Measurements from ENCODE around the gene TEX12.

The TEX12 gene

DNA sequence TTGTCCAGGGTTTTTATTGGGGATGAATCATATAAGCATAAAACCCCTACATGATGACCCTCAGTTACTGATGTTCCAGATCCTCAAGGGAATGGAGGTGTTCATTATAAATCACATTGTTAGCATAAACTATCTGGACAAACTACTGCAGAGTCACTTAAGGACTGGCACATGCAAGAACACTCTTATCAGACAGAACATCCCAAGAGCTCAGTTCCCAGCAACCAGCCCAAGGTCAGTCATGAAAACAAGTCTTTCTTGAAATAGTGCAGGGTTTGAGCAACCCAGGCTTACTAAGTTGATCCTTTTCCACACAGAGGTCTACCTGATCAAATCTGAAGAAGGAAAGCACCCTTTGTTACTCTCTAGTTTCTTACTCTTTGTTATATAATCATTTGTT lies 45.5 kb downstream of the TEX12 start:
- Histone ChIP-seq H3K9me3 (ENCODE audit: control insufficient read depth, low read length) (no peaks in the 10 kb centered on the region), H3K36me3 (ENCODE audit: control insufficient read depth, insufficient read depth, low read length) (no peaks in the 10 kb centered on the region), H3K27ac (ENCODE audit: low read depth, low read length, severe bottlenecking) (no peak overlapping the region), H3K4me3 (ENCODE audit: extremely low read depth, insufficient read depth, low read length, poor library complexity, severe bottlenecking) (no peak overlapping the region), H3K4me1 (ENCODE audit: control insufficient read depth, insufficient read depth, low read length, poor library complexity, severe bottlenecking) (no peaks in the 10 kb centered on the region)

- Histone ChIP-seq H3K36me3 (ENCODE audit: control insufficient read depth, insufficient read depth, low read length) (no peaks in the 10 kb centered on the region), H3K27ac (ENCODE audit: low read depth, low read length, severe bottlenecking) (no peak overlapping the region), H3K4me3 (ENCODE audit: extremely low read depth, insufficient read depth, low read length, poor library complexity, severe bottlenecking) (no peak overlapping the region), H3K4me1 (ENCODE audit: control insufficient read depth, insufficient read depth, low read length, poor library complexity, severe bottlenecking) (no peaks in the 10 kb centered on the region), H3K9me3 (ENCODE audit: control insufficient read depth, low read length) (no peaks in the 10 kb centered on the region)
- WGBS, 2 experiments (ENCODE audit: insufficient coverage in 2 of 2), result 95 to 100% methylated on average over 2 to 4 of the region's 4 CpGs
Measured at GRCh38 chr11:112213753-112214152, 46.6 kb downstream of the TEX12 start.

GRCh38 chr11:112215621-112216020 lies 48.4 kb downstream of the TEX12 start:
- H3K36me3 ChIP-seq (ENCODE audit: control insufficient read depth, insufficient read depth, low read length), result no peaks in the 10 kb centered on the region
- WGBS, 2 experiments (ENCODE audit: insufficient coverage in 2 of 2), result no CpG with 5 or more reads among the region's 6 CpGs

DNA sequence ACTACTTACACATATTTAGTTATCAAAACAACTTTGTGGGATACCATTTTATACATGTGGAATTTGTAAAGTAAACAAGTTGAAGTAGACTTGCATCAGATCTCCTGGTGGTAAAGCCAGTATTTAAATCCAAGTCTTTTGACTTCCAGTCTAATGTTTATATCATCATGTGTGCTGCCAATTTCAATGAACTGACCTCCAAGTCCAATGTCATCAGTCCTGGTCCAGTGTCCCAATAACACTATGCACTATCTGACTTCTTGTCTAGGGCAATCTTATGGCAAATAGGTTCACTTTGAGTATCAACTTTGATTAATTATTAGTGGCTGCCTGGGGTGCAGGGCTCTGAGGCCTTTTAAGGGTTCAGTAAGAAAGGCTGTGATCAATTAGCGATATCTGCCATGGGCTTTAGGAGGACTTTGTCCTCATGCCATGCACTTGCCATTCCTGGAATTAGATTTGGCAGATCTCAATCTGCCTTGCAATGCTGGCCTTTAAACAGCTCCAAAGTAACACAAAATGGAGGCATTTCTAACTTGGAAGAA lies 49.5 kb downstream of the TEX12 start:
- 93 to 100% methylated on average over 1 of the region's 1 CpG for WGBS, 2 experiments (ENCODE audit: insufficient coverage in 2 of 2)
- no peak overlapping the region for H3K4me3 ChIP-seq (ENCODE audit: extremely low read depth, insufficient read depth, low read length, poor library complexity, severe bottlenecking)
- H3K36me3 ChIP-seq (ENCODE audit: control insufficient read depth, insufficient read depth, low read length), result no peaks in the 10 kb centered on the region
- no peak overlapping the region for H3K27ac ChIP-seq (ENCODE audit: low read depth, low read length, severe bottlenecking)
- H3K4me1 ChIP-seq (ENCODE audit: control insufficient read depth, insufficient read depth, low read length, poor library complexity, severe bottlenecking), result peaks cover 5% of the 10 kb centered on the region
- H3K9me3 ChIP-seq (ENCODE audit: control insufficient read depth, low read length), result no peaks in the 10 kb centered on the region

More at GRCh38 chr11:112215621-112216020, 48.4 kb downstream of the TEX12 start:
- no peak overlapping the region for H3K27ac ChIP-seq (ENCODE audit: low read depth, low read length, severe bottlenecking)
- no peaks in the 10 kb centered on the region for H3K9me3 ChIP-seq (ENCODE audit: control insufficient read depth, low read length)
- H3K4me3 ChIP-seq (ENCODE audit: extremely low read depth, insufficient read depth, low read length, poor library complexity, severe bottlenecking), result no peak overlapping the region
- H3K4me1 ChIP-seq (ENCODE audit: control insufficient read depth, insufficient read depth, low read length, poor library complexity, severe bottlenecking), result peaks cover under 1% of the 10 kb centered on the region

DNA sequence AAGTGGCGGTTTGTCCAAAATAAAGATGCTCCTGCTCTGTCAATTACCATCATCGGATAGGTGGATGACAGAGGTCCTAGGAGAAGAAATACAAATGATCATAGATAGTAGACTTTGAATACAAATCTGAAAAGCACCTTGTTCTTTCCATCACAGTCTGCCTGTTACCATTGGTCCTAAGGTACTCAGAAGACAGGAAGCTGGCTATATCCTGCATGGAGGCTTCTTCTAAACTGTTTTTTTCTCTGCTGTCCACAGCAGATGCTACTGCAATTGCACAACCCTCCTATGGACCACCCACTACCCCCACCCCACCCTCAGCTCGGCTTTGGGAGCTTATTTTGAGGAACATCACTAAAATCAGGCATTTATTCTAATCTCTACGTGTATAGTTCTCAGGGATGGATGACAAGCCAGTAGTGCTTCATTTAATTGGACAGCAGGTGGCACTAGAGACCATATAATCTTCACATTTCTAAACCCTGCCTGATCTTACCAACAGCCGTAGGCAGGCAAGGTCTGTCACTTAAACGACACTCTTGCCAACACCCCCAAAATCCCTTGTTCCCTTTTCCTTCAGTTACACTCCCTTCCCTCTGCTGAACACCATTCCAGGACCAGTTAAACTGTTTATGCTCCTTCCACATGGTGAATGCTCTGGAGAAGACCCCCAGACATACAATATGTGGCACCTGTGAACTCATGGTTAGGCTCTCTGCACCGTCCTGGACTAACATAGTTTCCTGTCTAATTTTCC lies 52.5 kb downstream of the TEX12 start:
- no peaks in the 10 kb centered on the region for H3K36me3 ChIP-seq (ENCODE audit: control insufficient read depth, insufficient read depth, low read length)
- no peaks in the 10 kb centered on the region for H3K9me3 ChIP-seq (ENCODE audit: control insufficient read depth, low read length)
- WGBS, 2 experiments (ENCODE audit: insufficient coverage in 2 of 2), result 24 to 40% methylated on average over 4 to 5 of the region's 7 CpGs
- no peak overlapping the region for H3K27ac ChIP-seq (ENCODE audit: low read depth, low read length, severe bottlenecking)
- H3K4me3 ChIP-seq (ENCODE audit: extremely low read depth, insufficient read depth, low read length, poor library complexity, severe bottlenecking), result no peak overlapping the region
- H3K4me1 ChIP-seq (ENCODE audit: control insufficient read depth, insufficient read depth, low read length, poor library complexity, severe bottlenecking), result peaks cover 5% of the 10 kb centered on the region

GRCh38 chr11:112221274-112221835 lies 54.2 kb downstream of the TEX12 start:
- WGBS, 2 experiments (ENCODE audit: insufficient coverage in 2 of 2), result 91% methylated on average over 1 of the region's 3 CpGs; no CpG with 5 or more reads in 1 of the 2 experiments
- Histone ChIP-seq H3K4me3 (ENCODE audit: extremely low read depth, insufficient read depth, low read length, poor library complexity, severe bottlenecking) (no peak overlapping the region), H3K36me3 (ENCODE audit: control insufficient read depth, insufficient read depth, low read length) (no peaks in the 10 kb centered on the region), H3K9me3 (ENCODE audit: control insufficient read depth, low read length) (no peaks in the 10 kb centered on the region), H3K4me1 (ENCODE audit: control insufficient read depth, insufficient read depth, low read length, poor library complexity, severe bottlenecking) (peaks cover 5% of the 10 kb centered on the region), H3K27ac (ENCODE audit: low read depth, low read length, severe bottlenecking) (no peak overlapping the region)

All from mesodermal cell (in vitro differentiated cells).